GM21619 (cell line): Measurements from ENCODE around the gene TSSC4.
A peak's percentile ranks its signal among the peaks of the same experiment; 100 is the strongest.

ENCODE experiments used
- ATAC-seq: cut with Tn5 transposase; IDR thresholded peaks from one replicate; pipeline ENCODE4 v1.9.1; 2021; ENCODE audit not compliant: unreplicated experiment

TSSC4 gene

DNA sequence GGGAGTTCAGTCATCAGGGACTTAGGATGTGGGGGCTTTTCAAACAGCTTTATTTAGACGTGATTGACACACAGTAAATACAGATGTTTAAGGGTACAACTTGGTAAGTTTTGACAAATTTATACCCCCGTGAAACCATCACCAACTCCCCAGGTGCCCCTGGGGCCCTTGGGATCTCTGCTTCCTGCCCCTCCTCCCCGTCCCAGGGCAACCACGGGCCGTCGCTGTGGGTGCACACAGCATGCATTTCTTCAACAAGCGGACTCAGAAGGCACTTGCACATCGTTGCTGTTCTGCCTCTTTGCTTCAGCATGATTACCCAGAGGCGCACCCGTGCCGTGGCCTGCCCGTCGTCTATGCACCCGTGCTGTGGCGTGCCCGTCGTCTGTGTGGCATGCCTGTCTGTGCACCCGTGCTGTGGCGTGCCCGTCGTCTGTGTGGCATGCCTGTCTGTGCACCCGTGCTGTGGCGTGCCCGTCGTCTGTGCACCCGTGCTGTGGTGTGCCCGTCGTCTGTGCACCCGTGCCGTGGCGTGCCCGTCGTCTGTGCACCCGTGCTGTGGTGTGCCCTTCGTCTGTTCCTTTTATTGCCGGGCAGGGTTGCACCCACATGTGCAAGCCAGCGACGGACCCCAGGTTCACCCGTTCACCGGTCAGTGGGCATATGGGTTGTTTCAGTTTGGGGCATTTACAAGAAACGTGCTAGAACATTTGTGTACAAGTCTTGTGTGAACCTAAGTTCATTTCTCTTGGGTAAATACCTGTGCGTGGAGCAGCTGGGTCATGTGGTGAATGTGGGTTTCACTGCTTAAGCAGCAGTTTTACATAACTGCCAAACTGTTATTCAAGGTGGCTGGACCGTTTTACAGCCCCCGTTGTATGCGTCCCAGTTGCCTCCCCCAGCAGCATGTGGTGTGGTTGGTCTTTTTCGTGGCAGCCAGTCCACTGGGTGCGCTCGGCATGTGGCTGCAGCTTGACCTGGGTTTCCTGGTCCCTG, 15.1 kb upstream of the TSSC4 start:
- peak; percentile 33 for ATAC-seq

GRCh38 chr11:2386591-2386990, 14.0 kb upstream of the TSSC4 start:
- no peak for ATAC-seq

GRCh38 chr11:2387266-2387987, 13.1 kb upstream of the TSSC4 start:
- no peak for ATAC-seq

DNA sequence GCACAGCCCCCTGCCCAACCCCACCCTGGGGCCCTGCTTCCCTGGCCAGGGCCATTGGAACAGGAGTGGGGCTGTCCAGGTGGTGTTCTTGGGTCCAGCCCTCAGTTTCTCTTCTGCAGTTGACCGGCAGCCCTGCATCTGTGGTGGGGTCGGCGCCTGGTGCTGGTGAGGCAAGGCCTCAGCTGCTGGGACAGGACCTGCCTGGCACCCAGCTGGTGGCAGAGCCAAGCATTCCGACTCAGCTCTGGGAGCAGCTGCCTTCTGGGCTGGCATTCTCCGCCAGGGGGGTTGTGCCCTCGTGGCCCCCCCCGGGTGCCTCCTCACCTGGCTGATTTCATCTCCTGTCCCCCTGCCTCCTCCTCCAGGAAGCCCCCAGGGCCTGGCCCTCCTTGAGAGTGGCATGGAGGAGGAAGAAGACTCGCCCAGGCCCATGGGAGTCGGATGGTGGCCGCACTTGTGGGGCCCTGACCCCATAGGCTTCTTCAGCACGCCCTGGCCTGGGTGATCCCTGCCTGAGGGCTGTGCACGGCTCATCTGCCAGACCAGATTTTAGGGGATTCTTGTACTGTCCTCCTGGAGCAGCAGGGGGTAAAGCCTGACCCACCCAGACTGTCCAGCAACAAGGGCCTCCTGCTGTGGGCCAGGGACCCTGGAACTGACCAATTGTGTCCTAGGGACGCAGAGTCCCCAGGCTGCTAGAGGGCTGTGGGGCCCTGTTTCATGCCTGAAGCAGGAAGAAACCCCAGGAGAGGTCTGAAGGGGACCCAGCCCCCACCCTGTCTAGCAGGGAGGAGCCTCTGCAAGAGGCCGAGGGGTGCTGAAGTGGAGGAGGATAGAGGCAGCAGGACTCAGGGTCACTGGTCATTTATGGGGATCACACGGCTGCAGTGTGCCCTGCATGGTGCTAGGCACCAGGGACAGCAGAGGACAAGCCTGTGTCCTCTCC, 11.8 kb upstream of the TSSC4 start:
- no peak for ATAC-seq

- no peak for ATAC-seq
Measured at GRCh38 chr11:2389377-2390026, 11.0 kb upstream of the TSSC4 start.

DNA sequence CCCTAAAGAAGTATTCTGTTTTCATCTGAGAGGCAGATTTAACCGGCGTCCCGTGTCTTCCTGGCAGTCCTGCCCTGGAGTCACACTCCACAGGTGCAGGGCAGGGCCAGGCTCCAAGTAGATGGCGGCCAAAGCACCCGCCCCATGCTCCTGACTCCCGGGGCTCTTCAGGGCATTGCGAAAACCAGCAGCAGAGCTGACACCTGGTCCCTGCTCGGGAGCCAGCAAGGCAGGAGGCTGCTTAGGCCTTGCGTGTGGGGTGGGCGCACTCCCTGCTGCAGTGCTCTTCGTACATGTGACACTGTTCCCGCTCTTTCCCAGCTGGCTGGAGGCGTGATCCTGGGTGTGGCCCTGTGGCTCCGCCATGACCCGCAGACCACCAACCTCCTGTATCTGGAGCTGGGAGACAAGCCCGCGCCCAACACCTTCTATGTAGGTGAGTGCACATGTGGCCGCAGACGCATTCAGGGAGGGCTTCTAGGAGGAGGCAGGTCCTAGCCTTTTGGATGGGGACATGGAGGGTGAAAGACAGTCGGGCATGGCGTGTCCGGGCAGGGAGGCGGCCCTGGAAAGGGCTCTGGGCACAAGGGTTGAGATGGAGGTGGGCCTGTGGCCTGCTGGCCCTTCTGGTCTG, 10.3 kb upstream of the TSSC4 start:
- ATAC-seq, result no peak

DNA sequence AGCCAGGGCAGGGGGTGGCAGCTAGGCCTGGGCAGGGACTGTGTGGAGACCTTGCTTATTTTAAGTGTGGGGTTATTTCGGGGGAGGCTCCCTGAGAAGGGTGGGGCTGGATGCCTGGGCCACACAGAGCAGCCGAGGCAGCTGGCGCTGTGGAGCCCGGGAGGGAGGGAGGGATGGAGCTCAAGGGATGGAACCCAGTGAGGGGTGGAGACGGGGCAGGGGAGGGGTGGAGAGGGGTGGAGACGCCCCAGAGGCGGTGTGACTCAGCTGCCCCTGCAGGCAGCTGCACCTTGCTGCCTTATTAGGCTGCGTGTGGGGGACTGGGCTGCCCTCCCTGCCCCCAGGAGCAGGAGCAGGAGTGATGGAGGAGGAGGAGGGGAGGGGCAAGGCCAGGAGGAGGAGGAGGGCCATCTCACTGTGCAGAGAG, 9.8 kb upstream of the TSSC4 start:
- ATAC-seq, result no peak

DNA sequence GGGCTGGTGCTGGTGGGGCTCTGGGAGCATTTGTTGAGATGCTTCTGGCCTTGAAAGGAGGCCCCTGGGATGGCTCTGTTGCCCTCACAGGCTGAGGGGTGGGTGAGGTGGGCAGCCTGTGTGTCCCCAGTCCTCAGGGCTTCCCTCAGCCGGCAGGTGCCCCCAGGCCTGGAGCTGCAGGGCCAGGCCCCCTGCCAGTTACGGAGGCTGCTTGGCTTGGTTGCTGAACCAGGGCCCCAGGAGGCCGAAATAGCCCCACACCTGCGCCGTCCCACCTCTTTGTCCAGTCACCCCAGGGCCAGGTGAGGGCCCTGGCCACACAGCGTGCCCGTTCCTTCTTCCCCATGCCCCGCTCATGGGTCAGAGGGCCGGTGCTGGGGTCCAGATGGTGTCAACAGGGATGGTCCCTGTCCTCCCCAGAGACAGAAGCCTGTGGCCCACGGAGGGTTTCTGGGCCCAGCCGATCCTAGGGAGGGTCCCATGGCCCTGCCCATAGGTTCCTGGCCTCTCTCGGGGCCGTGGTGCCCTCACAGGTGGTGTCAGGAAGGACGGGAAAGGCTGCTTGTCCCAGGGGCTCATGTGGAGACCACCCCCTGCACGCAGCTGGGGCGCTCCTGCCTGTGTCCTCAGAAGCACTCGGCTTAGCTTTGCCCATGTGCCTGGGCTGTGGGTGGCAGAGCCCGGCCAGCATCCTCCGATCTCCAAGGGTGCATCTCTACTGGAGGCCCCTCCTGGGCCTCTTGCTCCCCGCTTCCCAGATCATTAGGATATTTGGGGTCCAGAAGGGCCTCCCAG, 9.2 kb upstream of the TSSC4 start:
- no peak for ATAC-seq

DNA sequence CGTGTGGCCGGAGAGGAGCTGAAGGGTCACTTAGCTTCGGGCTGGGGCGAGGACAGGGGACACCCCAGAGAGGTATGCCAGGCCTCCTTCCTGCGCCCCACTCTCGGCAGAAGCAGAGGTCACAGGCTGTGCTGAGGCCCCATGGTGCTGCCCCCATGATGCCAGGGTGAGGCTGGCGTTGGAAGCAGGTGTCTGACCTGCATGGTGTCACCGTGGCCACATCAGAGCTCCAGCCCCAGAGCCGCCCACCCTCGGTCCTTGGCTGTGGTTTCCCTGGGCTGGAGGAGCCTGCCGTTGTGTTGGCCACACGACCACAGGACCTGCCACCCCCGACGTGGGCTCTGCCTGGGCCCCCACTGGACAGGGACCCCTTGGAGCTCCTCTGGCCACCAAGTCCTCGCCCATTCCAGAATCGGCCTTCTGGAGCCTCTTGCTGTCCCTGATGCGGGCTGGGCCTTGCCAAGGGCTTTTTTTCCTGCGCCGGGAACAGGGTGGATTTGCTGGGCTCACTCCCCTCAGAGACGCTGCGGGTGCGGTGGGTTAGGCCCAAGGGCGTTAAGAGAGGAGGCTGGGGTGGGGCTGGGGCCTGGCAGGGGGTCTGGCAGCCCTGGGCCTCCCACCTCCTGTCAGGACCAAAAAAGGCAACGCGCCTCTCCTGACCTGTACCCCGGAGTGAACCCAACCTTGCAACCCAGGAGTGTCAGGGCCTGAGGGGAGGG, 8.2 kb upstream of the TSSC4 start:
- no peak for ATAC-seq

GRCh38 chr11:2393111-2393868, 7.3 kb upstream of the TSSC4 start:
- no peak for ATAC-seq

GRCh38 chr11:2393941-2394817, 6.4 kb upstream of the TSSC4 start:
- no peak for ATAC-seq

DNA sequence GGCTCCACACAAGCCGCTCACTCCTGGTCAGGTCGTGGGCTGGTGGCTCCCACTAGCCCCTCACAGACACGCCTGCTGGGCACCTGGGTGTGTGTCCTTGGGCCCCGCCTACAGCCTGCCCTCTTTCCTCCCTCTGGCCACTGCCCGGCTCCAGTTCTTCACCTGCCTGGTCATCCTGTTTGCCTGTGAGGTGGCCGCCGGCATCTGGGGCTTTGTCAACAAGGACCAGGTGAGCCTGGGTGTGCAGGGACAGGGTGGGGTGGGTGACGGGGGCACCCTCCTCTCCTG, 5.8 kb upstream of the TSSC4 start:
- ATAC-seq, result no peak

GRCh38 chr11:2395211-2395730, 5.3 kb upstream of the TSSC4 start:
- no peak for ATAC-seq

DNA sequence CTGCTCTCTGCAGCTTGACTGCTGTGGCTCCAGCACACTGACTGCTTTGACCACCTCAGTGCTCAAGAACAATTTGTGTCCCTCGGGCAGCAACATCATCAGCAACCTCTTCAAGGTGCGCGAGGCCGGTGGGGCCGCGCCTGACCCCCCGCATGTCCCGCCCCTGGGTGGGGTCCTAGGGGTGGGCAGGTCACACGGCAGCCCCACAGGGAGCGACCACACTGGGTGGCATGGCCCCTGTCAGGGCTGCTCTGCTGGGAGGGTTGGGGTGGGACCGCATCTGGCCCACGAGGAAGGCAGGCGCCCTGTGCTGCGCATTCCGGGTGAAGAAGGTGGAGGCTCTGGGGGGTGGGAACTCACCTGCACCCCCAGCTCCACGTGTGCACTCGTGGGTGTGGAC, 4.7 kb upstream of the TSSC4 start:
- ATAC-seq, result no peak

GRCh38 chr11:2396471-2396870, 4.1 kb upstream of the TSSC4 start:
- no peak for ATAC-seq

DNA sequence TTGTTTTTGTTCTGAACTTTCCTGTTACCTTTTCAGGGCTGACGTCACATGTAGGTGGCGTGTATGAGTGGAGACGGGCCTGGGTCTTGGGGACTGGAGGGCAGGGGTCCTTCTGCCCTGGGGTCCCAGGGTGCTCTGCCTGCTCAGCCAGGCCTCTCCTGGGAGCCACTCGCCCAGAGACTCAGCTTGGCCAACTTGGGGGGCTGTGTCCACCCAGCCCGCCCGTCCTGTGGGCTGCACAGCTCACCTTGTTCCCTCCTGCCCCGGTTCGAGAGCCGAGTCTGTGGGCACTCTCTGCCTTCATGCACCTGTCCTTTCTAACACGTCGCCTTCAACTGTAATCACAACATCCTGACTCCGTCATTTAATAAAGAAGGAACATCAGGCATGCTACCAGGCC, 3.5 kb upstream of the TSSC4 start:
- ATAC-seq, result no peak
